ENCODE measurements around the gene LARP4B.

- TF ChIP-seq CTCF (conservative IDR thresholded peaks at IDR 0.05; ENCODE audit: low read length) = no peak
- TF ChIP-seq EZH2phosphoT487 (IDR thresholded peaks at IDR 0.05; ENCODE audit: borderline replicate concordance, low read depth, low read length) = no peak
Observed at GRCh38 chr10:811379-812175, 119.9 kb downstream of the LARP4B start.

All from OCI-LY7 (cell line).